ENCODE results near the gene ATP9A. TPM values are rescaled to one million over a fixed set of nuclear protein-coding genes. Genes with fewer than 3 reads are reported as not detected.

The ATP9A gene
- polyA plus RNA-seq, 3 donors from 2014 or later, result 0.82 to 2.8 (median 1.2) TPM

DNA sequence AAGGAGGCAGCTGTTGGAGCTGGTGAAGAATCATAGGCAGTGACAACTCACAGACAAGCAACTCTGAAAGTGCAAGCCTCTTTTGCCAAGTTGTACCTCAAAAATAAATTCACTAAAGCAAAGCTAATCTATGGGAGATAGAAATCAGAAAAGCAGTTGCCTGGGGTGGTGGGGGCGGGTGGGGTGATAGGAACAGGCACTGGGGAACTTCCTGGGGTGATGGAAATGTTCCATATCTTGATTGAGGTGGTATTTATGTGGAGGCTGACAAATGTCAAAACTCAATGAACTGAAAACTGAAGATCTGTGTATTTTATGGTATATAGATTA is 52.4 kb downstream of the ATP9A start:
- no peak overlapping the region for H3K4me3 Mint-ChIP-seq
- no peaks in the 10 kb centered on the region for H3K9me3 Mint-ChIP-seq
- peaks cover 0 to 9% (median 8%) of the 10 kb centered on the region in 3 donors for H3K36me3 Mint-ChIP-seq
- peaks cover 0 to 1% (median 0%) of the 10 kb centered on the region in 3 donors for H3K27me3 Mint-ChIP-seq (ENCODE audit: low read depth in 3 of 3)
- H3K27ac Mint-ChIP-seq, result peak overlapping the region in 1 of 6 donors; percentile 9
- peaks cover 8 to 12% of the 10 kb centered on the region in 2 donors for H3K4me1 Mint-ChIP-seq
- no peak for DNase-seq

DNA sequence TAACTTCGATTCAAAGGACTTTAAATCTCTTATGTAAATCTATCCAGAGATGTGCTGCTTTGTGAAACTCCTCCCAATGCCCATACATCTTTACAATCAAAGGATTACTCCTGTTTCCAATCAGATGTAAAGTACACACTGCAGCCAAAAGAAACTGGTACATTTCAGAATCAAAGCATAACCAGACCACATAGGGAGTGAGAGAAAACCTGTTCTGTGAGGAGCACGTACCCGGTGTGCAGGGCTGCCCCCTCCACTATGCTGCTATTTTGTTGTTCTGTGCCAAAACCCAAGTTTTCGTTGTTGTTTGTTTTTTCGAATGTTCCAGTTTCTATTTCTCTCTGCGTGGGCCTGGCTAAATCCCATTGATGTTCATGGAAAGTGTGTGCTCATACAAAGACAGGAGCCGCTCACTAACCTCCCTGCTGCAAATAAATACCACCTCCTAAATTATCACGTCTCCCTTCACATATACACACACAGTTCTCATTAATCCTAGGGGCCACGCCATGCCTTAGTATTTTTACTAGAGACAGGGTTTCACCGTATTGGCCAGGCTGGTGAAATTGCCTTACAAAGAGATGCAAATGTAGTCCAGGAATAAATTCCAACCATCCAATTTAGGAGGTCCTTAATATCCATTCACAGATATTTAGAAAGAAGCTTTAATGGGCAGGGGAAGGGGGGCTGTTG is 52.9 kb downstream of the ATP9A start:
- H3K27me3 Mint-ChIP-seq (ENCODE audit: low read depth in 3 of 3), result peaks cover 0 to 2% (median 0%) of the 10 kb centered on the region in 3 donors

DNA sequence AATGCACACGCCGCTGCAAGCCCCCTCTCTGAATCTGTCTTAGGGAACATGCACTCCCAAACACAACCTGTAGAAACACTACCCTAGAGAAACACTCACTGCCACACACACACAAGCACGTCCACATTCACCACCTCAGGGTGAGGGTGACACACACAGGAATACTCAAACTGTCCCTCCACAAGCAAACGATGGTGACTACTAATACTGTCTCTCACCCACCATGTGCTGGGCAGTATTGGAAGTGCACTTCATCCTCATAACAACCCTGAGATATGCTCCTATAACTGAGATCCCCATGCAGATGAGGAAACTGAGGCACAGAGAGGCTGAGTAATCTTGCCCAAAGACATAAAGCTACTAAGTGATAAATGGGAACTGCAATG is 55.0 kb downstream of the ATP9A start:
- no peak for DNase-seq
- Mint-ChIP-seq H3K9me3 (no peaks in the 10 kb centered on the region), H3K36me3 (peaks cover 0 to 13% (median 9%) of the 10 kb centered on the region in 3 donors), H3K4me1 (peaks cover 8 to 12% of the 10 kb centered on the region in 2 donors), H3K27ac (no peak overlapping the region), H3K4me3 (no peak overlapping the region), H3K27me3 (ENCODE audit: low read depth in 3 of 3) (peaks cover 0 to 2% (median 0%) of the 10 kb centered on the region in 3 donors)

More for the DNA sequence above, 52.9 kb downstream of the ATP9A start:
- Mint-ChIP-seq H3K4me3 (no peak overlapping the region), H3K4me1 (peaks cover 8 to 12% of the 10 kb centered on the region in 2 donors), H3K9me3 (no peaks in the 10 kb centered on the region), H3K36me3 (peaks cover 0 to 13% (median 9%) of the 10 kb centered on the region in 3 donors), H3K27ac (peak overlapping the region in 1 of 6 donors; percentile 9)
- DNase-seq, result no peak

DNA sequence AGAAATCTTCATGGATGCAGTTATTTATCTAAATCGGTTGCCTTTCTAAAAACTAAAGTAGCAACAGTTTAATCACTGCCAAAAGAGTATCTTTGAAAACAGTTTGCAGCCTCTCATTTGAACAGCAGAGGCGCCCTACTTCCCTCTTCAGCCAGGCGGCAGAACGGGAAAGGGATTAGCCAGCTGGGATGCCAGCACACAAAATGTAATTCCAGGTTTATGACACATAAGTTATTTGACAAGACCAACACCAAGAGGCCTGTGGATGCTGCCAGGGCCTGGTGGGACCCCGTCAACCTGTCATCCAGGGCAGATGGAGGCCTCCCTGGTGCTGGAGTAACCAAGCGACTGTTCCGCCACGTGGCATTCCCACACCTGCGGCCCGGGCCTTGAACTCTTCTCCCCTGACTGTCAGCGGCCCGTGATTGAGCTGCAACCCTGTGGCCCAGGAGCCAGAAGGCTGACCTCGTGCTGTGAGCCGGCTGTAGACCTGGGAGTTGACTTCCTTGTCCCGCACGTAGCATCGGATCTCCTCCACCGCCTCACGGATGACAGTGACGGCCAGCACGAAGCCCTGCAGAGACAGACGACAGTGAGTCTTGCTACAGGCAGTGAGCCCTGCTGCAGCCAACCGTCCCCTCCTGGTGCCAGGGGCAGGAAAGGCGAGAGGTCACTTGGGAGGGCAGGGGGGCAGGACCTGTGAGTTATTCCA is 55.5 kb downstream of the ATP9A start:
- H3K4me3 Mint-ChIP-seq, result no peak overlapping the region
- peaks cover 0 to 2% (median 0%) of the 10 kb centered on the region in 3 donors for H3K27me3 Mint-ChIP-seq (ENCODE audit: low read depth in 3 of 3)
- no peak for DNase-seq
- peaks cover 8 to 12% of the 10 kb centered on the region in 2 donors for H3K4me1 Mint-ChIP-seq
- H3K36me3 Mint-ChIP-seq, result peaks cover 0 to 10% (median 9%) of the 10 kb centered on the region in 3 donors
- no peaks in the 10 kb centered on the region for H3K9me3 Mint-ChIP-seq
- H3K27ac Mint-ChIP-seq, result no peak overlapping the region

DNA sequence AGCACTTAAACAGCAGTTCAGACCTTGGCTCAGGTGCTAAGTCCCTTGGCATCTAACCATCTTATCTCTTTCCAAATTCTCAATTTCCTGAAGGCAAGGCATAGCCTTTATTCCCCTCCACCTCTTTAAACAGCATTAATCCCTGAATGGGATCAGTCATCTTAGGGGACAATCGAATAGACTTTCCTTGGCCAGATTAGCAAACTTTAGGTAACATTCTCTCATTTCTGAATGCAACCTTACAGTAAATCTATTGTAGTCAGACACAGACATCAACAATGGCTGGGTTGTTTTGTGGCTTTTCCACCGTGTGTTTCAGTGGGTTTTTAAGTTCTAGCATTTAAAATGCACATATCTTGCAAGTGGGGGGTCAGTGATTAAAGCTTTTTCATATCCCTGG is 56.8 kb downstream of the ATP9A start:
- no peak for DNase-seq
- Mint-ChIP-seq H3K36me3 (peaks cover 0 to 17% (median 10%) of the 10 kb centered on the region in 3 donors), H3K9me3 (no peaks in the 10 kb centered on the region), H3K27me3 (ENCODE audit: low read depth in 3 of 3) (peaks cover 0 to 2% (median 0%) of the 10 kb centered on the region in 3 donors), H3K4me1 (peaks cover 6 to 12% of the 10 kb centered on the region in 2 donors), H3K4me3 (no peak overlapping the region), H3K27ac (peak overlapping the region in 1 of 6 donors; percentile 12)

DNA sequence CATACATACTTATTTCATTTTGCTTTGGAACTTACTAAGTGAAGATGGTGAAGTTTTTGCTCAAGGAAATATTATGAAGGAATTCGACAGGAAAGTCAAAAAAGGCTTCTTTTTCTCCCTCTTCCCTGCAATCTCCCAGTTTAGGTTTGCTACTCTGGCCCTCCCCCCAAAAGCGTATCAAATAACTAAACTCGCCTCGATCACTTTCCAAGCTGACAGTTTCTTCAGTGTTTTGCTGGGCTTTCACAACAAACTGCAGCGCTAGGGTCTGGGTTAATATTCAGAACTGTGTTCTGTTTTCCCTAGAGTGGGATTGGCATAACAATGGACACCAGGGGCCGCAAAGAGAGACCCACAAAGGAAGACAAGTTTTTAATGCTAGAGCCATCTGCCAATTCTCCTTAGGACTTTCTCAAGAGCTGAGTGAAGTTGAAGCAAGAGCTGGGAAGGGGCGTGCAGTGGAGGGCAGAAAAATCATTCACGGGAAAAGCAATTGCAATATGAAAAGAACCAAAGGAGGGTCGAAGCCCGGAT is 57.8 kb downstream of the ATP9A start:
- Mint-ChIP-seq H3K36me3 (peaks cover 0 to 17% (median 10%) of the 10 kb centered on the region in 3 donors), H3K27ac (no peak overlapping the region), H3K4me3 (no peak overlapping the region), H3K9me3 (no peaks in the 10 kb centered on the region), H3K4me1 (peaks cover 0 to 4% of the 10 kb centered on the region in 2 donors), H3K27me3 (ENCODE audit: low read depth in 3 of 3) (peaks cover 0 to 2% (median 0%) of the 10 kb centered on the region in 3 donors)
- no peak for DNase-seq

DNA sequence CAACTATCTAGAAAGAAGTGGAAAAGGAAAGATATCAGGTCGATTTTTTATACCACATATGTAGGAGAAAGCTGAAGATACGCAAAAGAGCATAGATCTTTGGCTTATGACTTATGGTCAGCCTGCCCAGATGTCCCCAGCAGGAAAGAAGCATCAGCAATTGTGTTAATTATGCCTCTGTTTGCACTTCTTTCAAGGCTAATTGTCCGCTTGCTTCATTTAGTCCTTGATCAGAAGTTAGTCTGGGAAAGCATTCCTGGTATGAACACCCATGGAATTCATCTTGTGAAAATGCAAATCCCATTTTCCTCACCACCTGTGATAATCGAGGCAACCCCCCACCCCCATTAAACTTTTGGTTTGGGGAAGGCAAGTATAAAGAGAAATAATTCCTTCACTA is 62.8 kb downstream of the ATP9A start:
- H3K36me3 Mint-ChIP-seq, result peaks cover 0 to 8% (median 2%) of the 10 kb centered on the region in 3 donors
- peaks cover 6 to 20% of the 10 kb centered on the region in 2 donors for H3K4me1 Mint-ChIP-seq
- no peaks in the 10 kb centered on the region for H3K9me3 Mint-ChIP-seq
- no peak overlapping the region for H3K4me3 Mint-ChIP-seq
- DNase-seq, result no peak
- H3K27ac Mint-ChIP-seq, result peak overlapping the region in 1 of 6 donors; percentile 54
- H3K27me3 Mint-ChIP-seq (ENCODE audit: low read depth in 3 of 3), result peaks cover 0 to 2% (median 0%) of the 10 kb centered on the region in 3 donors

DNA sequence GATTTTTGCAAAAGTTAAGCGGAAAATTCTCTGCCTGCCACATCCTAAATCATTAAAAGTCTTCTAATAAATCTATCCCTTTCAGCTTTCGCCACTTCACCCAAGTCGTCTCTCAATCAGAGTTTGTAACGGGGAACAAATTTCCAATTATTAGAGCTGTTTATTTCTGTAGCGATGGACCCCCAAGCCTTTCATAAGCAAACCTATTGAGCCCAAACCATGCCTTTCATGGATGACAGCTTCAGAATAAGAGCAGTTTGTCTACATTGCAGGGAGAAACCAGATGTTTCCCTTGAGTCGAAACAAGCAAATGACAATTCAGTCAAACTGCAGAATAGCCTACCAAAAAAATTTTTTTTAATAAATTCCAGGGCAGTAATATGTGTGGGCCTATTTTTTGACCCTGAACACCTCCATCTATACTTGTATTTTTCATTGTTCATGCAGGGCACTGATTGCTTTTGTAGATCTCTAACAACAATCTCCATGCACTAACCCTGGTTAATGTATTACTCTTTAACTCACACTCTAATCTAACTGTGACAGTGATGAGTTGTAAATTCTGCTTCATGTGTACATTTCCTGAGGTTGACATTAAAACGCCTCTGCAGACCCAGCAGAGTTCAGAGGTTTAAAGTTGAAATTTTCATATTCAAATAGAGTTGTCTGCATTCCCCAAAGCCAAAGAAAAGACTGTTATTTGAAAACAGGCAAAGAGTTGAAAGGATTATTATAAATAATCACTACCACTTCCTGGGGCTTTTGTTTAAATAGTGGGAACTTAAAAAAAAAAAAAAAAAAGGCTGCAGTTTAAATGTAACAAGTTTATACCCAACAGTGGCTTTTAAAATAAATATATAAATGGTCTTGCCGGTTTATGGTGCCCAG is 64.5 kb downstream of the ATP9A start:
- Mint-ChIP-seq H3K27me3 (ENCODE audit: low read depth in 3 of 3) (peaks cover 0 to 6% (median 0%) of the 10 kb centered on the region in 3 donors), H3K4me3 (no peak overlapping the region)

DNA sequence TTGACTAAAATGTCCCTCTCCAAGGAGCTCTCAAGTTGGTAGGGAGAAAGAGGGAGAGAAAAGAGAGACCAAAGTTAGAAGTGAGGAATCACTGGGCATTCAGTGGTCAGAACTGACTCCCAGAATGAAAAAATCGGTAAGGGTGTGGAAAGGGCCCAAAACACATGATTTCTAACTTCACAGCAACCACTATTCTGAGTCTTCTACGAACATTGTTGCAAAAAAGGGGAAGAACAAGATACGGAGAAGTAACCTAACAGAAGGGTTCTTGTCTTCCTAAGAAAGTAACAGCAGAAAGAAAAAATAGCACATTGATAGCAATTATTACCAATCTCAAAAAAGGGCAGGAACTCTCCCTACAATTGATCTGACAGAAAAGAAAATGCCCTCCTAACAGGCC is 65.6 kb downstream of the ATP9A start:
- H3K36me3 Mint-ChIP-seq, result peaks cover 3 to 8% (median 4%) of the 10 kb centered on the region in 3 donors
- peaks cover 6 to 21% of the 10 kb centered on the region in 2 donors for H3K4me1 Mint-ChIP-seq
- H3K27me3 Mint-ChIP-seq (ENCODE audit: low read depth in 3 of 3), result peaks cover 0 to 7% (median 0%) of the 10 kb centered on the region in 3 donors
- DNase-seq, result no peak
- no peak overlapping the region for H3K4me3 Mint-ChIP-seq
- no peaks in the 10 kb centered on the region for H3K9me3 Mint-ChIP-seq
- H3K27ac Mint-ChIP-seq, result no peak overlapping the region

More for the DNA sequence above, 64.5 kb downstream of the ATP9A start:
- Mint-ChIP-seq H3K9me3 (no peaks in the 10 kb centered on the region), H3K36me3 (peaks cover under 1 to 8% (median 1%) of the 10 kb centered on the region in 3 donors), H3K4me1 (peaks cover 6 to 20% of the 10 kb centered on the region in 2 donors), H3K27ac (no peak overlapping the region)
- DNase-seq, result no peak

DNA sequence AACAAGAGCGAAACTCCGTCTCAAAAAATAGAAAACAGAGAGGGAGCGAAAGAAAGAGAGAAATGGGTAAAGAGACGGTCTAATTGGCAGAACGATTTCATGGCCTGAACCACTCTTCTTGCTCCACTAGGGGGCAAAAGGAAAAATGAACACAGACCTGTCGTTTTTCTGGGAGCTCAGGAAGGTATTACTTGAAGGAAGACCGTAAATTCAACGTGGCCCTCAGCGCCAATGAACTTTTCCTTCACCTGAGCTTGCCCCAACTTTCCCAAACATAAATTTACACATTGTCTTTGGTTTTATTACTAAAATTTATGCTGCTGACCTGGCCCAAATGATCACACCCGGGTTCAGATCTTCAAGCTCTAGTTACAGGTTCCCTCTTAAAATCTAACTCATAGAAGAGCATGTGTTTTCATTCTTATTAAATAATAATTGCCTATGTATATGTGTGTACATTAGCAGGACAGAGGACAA is 67.3 kb downstream of the ATP9A start:
- DNase-seq, result peak in 2 of 3 donors; percentile 19 to 23
- Mint-ChIP-seq H3K27ac (no peak overlapping the region), H3K9me3 (no peaks in the 10 kb centered on the region), H3K36me3 (peaks cover 0 to 4% (median 3%) of the 10 kb centered on the region in 3 donors), H3K4me3 (no peak overlapping the region), H3K4me1 (peaks cover 18 to 36% of the 10 kb centered on the region in 2 donors), H3K27me3 (ENCODE audit: low read depth in 3 of 3) (peaks cover 0 to 7% (median 2%) of the 10 kb centered on the region in 3 donors)

DNA sequence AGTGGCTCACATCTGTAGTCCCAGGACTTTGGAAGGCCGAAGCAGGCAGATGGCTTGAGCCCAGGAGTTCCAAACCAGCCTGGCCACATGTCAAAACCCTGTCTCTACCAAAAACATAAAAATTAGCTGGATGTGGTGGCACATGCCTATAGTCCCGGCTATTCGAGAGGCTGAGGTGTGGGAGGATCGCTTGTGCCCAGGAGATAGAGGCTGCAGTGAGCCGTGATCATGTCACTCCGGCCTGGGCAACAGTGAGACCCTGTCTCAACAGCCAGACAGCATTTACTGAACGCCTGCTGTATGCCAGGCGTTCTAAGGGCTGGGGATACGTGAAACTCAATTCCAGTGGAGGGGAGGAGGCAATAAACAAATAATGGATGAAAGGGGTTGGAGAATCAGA is 69.9 kb downstream of the ATP9A start:
- Mint-ChIP-seq H3K36me3 (peaks cover 3 to 4% (median 3%) of the 10 kb centered on the region in 3 donors), H3K9me3 (no peaks in the 10 kb centered on the region), H3K4me1 (peaks cover 20 to 30% of the 10 kb centered on the region in 2 donors), H3K27me3 (ENCODE audit: low read depth in 3 of 3) (peaks cover 0 to 7% (median 2%) of the 10 kb centered on the region in 3 donors), H3K27ac (peak overlapping the region in 1 of 6 donors; percentile 48), H3K4me3 (no peak overlapping the region)
- DNase-seq, result no peak

DNA sequence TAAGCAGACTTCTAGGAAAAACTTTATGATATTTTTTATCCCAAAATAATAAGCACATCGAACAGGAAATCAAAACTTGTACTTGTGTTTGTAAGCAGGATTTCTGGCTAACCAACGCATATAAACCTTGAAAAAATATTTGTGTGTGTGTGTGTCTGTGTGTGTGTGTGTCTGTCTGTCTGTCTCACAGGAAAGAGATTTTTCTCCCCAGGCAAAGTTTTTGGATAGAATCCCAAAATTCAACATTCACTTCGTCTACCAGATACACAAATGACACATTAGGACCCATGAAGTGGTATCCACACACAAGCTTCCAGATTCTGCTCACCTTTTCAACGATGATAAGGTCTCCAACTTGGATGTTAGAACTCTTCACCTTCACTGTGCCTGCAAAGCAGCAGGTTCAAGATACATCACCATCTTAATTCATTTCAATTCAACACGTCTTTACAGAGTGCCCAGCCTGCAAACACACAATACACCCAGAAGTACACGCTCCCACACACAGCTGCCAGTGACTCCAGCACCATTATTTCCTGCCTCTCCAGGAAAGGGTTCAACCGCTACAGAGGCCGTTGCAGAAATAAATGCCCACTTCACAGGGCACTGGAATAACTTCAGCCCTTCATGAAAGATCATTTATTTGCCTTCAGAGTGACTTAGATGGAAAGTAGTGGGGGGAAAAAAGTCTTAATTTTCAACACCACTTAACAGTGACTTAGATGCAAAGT is 70.9 kb downstream of the ATP9A start:
- no peak for DNase-seq
- Mint-ChIP-seq H3K4me3 (no peak overlapping the region), H3K27ac (peak overlapping the region in 2 of 6 donors; percentile 20 to 27), H3K27me3 (ENCODE audit: low read depth in 3 of 3) (peaks cover 2 to 7% (median 2%) of the 10 kb centered on the region in 3 donors), H3K9me3 (no peaks in the 10 kb centered on the region), H3K36me3 (peaks cover 5 to 9% (median 8%) of the 10 kb centered on the region in 3 donors), H3K4me1 (peaks cover 20 to 30% of the 10 kb centered on the region in 2 donors)

Data from immature natural killer cell (primary cell).